T-helper 1 cell (primary cell): ENCODE measurements around the gene FTSJ3.
"Not testable (repeated sequence)": the region's sequence is repeated elsewhere in the genome, so short reads cannot be mapped to it uniquely, and the experiment has no call there.

Source experiments
- DNase-seq, 5 donors: peaks; one replicate each; pipeline ENCODE4 v3.0.0-alpha.2; 2012 to 2020

Gene FTSJ3

DNA sequence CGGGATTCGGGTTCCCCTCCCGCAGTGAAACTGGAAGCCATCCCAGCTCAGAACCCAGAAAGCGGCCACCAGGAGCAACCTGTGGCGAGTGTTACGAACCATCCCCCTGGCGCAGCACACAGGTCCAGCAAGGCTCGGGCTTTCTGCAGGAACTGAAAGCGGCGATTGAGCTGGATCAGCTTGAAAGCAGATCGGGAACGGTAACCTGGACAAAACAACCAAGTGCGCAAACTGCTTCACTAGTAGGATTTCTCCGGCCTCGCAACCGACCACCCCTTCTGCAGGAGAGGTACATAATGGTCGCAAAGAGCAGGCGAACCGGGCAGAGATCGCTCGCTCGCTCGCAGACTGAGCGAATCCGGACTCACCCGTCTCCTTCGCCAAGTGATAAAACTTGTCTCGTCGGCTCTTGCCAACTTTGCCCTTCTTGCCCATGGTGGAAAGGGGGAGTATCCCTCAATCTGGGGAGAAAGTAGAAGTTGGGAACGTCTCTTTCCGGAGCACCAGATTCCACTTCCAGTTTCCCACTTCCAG, 928 bp downstream of the FTSJ3 start:
- DNase-seq = no peak

DNA sequence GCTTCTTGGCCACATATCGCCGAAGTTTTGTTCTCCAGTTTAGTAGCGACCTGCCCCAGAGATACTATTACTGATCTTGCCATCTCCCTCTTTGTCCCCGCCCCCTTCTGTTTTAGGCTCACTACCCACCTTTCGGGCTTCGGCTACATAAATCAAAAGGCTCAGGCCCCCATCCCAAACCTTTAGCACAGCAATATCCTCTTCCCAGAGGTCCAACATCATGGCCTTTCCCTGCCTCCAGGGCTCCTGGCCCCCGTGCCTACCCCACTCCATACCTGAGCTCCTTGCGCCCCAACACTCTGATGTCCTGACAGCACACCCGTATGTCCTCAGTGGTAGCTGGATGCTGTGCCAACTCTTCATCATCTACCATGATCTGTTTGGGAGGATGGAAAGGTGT, 3.1 kb downstream of the FTSJ3 start:
- no peak for DNase-seq

DNA sequence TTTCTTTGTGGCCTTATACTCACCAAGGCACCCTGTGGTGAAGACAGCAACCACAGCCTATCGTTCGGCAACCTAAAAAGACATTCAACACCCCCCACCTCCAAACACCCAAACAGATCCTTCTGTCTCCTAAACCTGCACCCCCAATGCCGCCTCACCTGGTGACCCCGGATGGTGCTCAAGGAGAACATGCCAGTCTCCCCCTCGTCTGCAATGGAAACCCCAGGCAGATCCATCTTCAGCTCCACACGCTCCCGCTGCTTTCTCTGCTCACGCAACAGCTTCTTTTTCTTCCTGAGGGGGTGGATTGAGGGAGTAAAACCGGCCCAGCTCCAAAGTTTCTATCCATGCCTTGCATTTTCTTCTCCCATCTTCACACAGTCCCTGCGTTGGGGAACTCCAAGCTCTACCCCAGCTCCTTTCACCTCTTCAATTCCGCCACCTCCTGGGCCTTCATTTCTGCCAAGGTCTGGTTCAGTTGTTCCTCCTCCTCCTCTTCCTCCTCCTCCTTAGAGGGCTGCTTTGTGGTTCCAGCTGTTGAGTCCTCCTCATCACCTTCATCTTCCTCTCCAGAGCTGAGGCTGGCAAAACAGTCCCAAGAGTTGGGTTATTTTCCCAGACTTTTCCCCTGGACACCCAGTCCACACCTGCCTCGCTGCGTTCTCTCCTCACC, 3.7 kb downstream of the FTSJ3 start:
- DNase-seq = no peak

DNA sequence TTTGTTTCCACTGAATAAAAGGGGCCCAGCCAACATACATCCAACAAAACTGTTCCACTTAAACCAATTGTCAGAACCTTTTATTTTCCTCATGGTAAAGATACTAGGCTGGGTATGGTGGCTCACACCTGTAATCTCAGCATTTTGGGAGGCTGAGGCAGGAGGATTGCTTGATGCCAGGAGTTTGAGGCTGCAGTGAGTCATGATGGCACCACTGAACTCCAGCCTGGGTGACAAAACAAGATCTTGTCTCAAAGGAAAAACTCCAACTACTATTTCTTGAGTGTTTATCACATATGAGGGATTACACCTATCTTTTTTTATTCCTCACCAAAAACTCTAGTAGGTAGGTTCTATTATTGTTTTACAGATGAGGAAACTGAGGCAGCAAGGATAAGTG, 4.9 kb downstream of the FTSJ3 start:
- no peak for DNase-seq

DNA sequence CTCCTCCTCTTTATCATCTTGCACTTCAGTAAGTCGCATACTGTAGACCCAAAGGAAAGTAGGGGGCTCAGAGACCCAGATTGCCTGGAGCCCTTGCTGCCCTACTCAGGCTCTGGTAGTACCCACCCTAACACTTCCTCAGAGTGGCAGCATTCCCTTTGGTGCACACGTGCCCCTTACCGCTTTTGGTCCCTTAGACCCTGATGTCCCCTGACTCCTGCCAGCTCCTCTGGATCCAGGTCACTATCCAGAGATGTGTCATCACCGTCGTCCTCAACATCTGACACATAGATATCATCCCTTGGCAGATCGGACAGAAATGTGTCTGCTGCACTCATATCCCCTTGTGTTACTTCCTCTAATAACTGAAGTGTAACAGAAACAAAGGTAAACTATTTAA, 5.7 kb downstream of the FTSJ3 start:
- DNase-seq = no peak

DNA sequence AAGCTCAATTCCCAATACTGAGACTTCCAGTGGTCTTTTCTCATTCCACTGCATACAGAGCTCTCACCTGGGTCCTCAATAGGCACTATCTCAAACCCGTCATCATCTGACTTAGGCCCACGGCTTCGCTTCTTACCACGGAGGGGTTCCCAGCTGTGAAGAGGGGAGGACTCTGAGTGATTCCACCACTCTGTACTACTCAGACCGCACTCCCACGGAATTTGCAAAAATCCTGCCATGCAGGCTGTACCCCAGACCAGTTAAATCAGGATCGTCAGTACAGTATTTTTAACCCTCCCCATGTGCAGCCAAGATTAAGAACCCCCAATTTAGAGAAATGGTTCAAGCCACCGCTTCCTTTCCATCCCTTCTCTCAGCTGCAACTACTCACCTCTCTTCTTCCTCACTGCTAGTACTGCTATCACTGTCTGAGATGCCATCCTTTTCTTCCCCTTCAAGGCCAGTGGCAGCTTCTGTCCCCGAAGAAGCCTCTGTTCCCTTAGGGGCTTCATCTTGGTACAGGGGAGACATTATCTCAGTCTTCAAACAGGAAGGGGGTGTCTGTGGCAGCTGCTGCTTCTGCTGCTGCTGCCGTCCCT, 6.4 kb downstream of the FTSJ3 start:
- no peak for DNase-seq

DNA sequence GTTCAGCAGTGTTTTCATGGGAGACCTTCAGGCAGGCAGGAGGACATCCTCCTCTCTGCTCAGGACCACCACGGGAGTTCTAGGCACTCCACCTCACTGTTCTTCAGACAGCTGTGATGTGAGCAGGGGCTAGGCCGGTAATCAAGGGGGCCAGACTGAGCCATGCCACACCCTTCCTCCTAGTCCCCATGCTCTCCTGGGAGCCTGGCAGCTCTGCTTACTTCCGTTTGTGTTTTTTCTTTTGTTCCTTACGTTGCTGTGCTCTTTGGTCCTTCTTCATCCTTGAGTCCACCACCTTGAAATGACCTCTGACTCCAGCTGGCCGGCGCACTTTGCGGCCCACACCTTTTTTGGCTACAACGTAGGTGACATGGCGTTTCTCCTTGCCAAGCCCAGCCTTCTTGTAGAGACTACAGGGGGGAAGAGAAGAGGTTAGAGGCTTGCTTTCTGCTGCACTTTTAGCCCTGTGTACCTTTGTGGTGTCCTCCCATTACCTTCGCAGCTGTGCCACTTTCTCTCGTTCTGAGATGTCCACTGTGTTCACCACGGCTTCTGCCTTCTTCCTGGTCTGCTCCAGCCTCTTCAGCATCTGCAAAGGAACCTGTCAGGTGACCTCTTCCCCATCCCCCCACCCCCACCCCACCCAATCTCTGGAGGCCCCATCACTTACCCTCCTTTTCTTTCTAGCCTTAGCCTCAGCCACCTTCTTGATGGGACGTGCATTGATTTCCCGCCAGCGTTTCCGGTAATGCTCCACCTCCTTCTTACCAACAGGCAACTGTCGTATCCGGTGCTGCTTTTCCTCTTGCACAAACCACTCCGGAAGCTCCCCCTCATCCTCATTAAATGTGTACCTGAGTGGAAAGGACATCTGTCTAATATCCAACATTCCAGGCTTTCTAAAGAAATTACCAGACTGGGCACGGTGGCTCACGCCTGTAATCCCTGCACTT, 7.6 kb downstream of the FTSJ3 start:
- DNase-seq = peak in 1 of 5 donors; percentile 52

DNA sequence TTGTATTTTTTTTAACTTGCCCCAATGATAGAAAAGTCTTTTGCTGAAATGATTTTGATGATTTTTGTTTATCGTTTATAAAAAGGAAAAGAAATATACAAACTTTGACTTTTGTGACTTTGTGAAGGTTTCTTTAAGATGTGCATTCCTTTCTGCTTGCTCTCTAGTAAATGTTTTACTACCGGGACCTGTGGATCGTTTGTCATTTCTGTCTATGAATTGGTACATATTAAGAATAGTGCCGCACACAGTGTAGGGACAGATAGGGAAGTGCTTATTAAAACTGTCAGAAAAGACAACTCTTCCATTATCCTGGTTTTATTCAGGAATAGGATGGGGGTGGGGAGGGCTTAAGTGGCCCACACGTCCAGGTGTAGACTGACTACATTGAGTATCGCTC, 8.3 kb downstream of the FTSJ3 start:
- no peak for DNase-seq

DNA sequence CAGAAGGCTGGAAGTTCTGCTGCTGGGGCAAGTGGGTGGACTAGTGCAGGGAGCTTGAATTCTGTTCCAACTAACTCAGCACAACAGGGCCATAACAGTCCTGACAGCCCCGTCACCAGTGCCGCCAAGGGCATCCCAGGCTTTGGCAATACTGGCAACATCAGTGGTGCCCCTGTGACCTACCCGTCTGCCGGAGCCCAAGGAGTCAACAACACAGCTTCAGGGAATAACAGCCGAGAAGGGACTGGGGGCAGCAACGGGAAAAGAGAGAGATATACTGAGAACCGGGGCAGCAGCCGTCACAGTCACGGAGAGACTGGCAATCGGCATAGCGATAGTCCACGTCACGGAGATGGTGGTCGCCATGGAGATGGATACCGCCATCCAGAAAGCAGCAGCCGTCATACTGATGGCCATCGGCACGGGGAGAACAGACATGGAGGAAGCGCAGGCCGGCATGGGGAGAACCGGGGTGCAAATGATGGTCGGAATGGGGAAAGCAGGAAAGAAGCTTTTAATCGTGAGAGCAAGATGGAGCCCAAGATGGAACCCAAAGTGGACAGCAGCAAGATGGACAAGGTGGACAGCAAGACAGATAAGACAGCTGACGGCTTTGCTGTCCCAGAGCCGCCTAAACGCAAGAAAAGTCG, 9.6 kb downstream of the FTSJ3 start:
- no peak for DNase-seq

DNA sequence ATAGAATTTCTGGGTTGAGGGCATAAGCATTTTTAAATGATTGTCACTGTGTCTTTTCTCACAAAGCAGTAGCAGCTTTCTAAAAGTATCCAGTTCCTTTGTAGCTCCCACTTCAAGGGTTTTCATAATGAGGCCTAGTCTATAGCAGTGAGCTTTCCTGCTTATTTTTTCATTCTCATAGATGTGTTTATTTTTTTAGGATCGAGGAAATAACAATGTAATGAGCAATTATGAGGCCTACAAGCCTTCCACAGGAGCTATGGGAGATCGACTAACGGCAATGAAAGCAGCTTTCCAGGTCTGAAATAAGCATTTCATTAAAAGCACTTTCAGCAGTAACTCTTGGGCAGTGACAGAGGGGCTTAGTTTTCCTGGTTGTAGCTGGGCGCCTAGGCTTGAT, 10.8 kb downstream of the FTSJ3 start:
- DNase-seq = no peak

DNA sequence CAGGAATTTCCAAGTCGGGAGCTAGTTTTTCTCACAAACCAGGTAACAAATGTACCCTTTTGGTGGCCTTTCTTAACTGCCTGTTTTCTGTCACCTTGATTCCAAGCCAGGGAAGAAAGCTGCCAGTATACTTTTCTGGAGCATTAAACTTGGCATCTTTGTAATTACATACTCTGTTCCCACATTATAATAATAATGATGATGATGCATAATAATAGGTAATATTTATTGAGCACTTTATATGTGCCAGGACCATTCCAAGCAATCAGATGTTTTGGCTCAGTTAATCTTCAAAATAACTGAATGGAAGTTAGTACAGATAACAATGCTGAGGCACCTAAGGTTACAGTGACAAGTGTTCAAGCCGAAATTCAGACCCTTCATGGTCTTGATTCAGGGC, 11.3 kb downstream of the FTSJ3 start:
- no peak for DNase-seq

DNA sequence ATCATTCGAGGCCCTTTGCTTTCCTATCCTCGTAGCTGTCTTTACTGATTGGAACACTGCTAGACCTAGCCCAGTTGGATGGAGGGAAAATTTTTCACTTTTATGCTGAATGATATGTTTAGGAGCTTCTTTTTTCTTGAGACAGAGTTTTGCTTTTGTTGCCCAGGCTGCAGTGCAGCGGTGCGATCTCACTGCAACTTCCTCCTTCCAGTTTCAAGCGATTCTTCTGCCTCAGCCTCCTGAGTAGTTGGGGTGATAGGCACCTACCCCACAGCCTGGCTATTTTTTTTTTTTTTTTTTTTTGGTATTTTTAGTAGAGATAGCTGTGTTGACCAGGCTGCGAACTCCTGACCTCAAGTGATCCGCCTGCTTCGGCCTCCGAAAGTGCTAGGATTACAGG, 17.5 kb downstream of the FTSJ3 start:
- no peak for DNase-seq

DNA sequence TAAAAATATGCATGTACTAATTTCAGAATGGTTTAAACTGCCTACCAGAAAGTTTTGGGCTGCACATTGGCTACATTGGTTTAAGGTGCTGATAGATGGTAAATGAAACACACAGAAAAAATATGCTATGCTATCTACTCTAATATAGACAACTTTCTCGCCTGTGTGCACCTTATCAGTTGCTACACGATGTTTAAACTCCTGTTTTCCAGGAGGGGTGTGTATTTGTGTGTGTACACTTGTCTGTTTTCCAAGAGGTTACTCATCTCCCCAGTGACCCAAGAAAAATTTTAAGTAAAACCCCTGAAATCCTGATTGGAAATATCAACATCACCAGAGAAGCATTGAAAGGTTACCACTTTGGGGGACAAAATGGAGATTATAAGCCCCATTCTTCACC, 21.9 kb downstream of the FTSJ3 start:
- no peak for DNase-seq

DNA sequence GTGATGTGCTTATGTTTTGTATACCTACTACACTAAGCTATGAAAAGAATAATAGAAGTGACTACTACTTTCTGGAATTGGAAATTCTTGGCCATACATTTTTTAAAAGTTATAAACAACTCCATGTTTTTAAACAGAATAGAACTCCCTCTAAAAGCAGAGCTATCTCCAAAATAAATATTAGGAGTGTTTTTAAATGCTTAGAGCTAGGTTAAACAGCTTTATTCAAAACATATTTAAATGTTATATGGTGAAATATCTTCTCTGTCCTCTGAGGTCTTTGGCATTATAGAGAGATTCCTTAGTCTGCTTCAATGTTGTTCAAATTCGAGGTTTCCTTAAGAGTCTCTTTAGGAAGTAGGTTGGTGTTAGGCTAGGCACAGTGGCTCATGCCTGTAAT, 23.1 kb downstream of the FTSJ3 start:
- DNase-seq = no peak

DNA sequence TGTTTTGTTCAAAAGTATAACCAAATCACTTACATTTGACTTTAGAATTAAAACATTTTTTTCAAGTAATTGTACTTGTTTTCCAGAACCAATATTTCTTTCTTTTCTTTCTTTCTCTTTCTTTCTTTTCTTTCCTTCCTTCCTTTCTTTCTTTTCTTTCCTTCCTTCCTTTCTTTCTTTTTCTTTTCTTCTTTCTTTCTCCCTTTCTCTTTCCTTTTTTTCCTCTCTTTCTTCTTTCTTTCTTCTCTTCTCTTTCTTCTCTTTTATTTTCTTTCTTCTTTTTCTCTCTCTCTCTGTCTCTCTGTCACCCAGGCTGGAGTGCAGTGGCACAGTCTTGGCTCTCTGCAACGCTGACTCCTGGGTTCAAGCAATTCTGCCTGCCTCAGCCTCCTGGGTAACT, 26.7 kb downstream of the FTSJ3 start:
- no peak for DNase-seq

DNA sequence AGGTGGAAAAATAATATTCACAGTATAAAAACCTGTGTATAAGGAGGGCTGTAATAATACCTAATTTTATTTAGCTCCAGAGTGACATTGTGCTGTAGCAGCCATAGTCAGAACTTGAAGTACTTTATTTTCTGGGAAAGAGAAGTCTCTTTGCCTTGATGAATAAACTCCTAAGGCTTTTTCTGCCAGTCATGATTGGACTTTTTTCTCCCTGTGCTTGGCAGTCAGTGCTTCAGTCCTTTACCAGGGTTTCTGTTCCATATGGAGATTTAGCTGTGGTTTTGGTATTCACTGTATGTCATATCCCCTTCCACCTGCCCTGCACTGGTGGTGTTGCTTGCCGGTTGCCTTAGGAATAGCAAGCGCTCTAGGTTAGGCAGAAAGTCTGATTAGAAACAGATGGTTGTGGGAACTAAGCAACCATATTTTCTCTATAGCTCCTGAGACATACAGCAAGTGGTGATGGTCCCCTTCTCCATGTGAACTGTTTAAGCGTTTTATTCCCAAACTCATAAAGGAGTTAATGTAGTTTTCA, 28.8 kb downstream of the FTSJ3 start:
- no peak for DNase-seq

DNA sequence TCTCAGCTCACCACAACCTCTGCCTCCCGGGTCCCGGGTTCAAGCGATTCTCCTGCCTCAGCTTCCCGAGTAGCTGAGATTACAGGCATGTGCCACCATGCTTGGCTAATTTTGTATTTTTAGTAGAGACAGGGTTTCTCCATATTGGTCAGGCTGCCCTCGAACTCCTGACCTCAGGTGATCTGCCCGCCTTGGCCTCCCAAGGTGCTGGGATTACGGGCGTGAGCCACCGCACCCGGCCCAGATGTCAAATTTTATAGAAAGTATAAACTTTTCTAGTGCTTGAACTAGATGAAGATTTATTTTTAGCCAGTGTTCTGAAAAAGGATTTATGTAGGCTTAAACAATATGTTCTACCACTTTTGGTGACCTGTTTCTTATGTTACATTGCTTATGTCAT, 31.1 kb downstream of the FTSJ3 start:
- not testable (repeated sequence) for DNase-seq

DNA sequence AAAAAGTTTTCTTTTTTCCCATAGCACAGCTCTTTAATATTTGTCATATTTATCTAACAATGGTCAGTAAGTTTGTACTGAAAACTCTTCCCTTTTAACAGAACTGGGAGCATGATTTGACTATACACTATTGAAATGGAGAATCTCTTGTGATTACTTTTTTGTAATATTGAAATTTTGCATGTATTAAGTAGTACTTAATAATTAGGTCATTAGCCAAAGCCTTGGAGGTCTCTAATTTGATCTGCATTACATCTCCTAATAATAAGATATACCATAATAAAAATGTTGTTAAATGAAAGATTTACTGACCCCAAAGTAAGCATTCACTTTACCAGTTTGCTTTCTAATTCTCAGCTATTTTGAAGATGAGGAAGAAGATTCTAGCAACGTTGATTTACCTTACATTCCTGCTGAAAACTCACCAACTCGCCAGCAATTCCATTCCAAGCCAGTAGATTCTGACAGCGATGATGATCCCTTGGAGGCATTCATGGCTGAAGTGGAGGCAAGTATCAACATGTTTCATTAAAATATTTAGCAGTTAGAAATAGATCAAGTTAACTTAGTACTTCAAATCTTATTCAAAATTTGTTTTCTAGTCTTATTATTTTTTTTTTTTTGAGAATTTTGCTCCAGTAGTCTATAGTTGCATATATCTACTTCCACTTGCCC, 35.3 kb downstream of the FTSJ3 start:
- no peak for DNase-seq

DNA sequence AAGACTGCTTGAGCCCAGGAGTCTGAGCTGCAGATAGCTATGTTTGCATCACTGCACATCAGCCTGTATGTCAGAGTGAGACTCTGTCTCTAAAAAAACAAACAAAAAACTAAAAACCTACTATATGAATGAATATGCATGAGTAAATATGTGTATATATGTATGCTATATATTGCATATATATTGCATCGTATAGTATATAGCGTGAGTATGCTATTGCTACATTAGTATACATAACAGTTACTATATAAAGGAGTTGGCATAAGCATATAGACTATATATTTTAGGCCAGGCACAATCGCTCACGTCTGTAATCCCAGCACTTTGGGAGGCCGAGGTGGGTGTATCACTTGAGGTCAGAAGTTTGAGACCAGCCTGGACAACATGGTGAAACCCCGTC, 37.4 kb downstream of the FTSJ3 start:
- no peak for DNase-seq

DNA sequence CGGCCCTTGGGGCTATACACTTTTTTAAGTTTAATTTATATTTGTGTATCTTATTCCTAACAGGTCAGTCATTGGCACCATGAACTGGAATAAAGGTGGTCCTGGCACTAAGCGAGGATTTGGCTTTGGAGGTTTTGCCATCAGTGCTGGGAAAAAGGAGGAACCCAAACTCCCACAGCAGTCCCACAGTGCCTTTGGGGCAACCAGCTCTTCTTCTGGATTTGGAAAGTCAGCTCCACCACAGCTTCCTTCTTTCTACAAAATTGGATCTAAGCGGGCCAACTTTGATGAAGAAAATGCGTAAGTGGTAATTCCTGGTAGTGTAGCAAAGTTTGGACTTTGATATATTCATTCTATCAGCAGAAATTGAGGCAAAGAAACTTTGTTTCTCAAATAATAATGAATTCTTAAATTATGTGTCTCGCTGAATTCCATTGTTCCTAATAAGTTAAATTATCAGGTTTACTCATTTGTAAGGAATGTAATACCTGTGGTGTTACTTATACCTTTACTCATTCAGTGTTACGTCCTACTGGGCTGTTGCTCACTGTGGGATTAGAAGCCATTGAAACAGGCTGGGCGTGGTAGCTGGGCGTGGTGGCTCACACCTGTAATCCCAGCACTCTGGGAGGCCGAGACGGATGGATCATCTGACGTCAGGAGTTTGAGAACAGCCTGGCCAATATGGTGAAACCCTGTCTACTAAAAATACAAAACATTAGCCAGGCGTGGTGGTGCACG, 40.3 kb downstream of the FTSJ3 start:
- DNase-seq = no peak

DNA sequence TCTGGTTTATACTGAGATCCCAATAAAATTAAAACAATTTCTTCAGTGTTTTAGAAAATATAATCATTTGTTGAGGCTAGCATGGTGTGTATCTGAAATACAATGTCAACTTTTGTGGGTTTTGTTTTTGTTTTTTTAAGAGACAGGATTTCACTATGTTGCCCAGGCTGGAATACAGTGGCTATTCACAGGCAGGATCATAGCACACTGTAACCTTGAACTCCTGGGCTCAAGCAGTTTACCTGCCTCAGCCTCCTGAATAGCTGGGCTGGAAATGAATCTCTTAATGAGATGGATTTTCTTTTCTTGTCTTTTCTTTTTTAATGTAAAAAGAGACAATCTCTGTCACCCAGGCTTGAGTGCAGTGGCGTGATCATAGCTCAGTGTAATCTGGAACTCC, 41.3 kb downstream of the FTSJ3 start:
- DNase-seq = no peak

DNA sequence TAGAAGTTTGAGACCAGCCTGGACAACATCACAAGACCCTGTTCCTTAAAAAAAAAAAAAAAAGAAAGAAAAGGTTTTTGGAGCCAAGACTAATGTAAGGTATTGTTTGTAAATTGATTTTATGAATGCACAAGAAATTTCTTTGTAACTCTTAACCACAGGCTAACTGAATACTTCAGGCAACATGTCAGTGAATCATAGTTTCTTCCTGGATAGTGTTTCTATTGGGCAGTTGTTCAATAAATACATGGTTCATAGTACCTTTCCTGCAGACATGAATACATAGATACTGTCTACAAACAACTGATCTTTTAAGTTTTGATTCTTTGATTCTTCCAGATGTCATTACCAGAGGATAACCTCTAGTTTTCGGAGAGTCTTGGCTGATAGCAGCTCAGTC, 41.9 kb downstream of the FTSJ3 start:
- no peak for DNase-seq
